Glutamatergic neuron (in vitro differentiated cells): ENCODE data around the gene APEH. TPM values are rescaled to one million over a fixed set of nuclear protein-coding genes. Genes with fewer than 3 reads are reported as not detected.

ENCODE experiments used
- DNase-seq: peaks from one replicate; pipeline ENCODE4 v3.0.0; 2022
- H3K27ac Mint-ChIP-seq: one replicate; pipeline ENCODE4 v1.8.0; 2020; ENCODE audit warnings: mild to moderate bottlenecking, mixed read lengths, inconsistent platforms; ENCODE audit not compliant: unreplicated experiment
- H3K27me3 Mint-ChIP-seq: one replicate; pipeline ENCODE4 v1.8.0; 2020; ENCODE audit warnings: mild to moderate bottlenecking, moderate library complexity, mixed read lengths, inconsistent platforms; ENCODE audit not compliant: unreplicated experiment
- H3K36me3 Mint-ChIP-seq: one replicate; pipeline ENCODE4 v1.8.0; 2020; ENCODE audit warnings: mild to moderate bottlenecking, mixed read lengths, inconsistent platforms; ENCODE audit not compliant: unreplicated experiment
- H3K4me1 Mint-ChIP-seq: one replicate; pipeline ENCODE4 v1.8.0; 2020; ENCODE audit warnings: mild to moderate bottlenecking, low read depth, mixed read lengths, inconsistent platforms; ENCODE audit not compliant: unreplicated experiment
- H3K4me3 Mint-ChIP-seq: one replicate; pipeline ENCODE4 v1.8.0; 2020; ENCODE audit warnings: mild to moderate bottlenecking, mixed read lengths, inconsistent platforms; ENCODE audit not compliant: unreplicated experiment
- H3K9me3 Mint-ChIP-seq: one replicate; pipeline ENCODE4 v1.8.0; 2020; ENCODE audit warnings: mild to moderate bottlenecking, moderate library complexity, mixed read lengths, inconsistent platforms; ENCODE audit not compliant: unreplicated experiment
- CTCF ChIP-seq: fragments of 200-600 bp; sonication (generic); IDR thresholded peaks from one replicate; pipeline ENCODE4 v1.5.0; 2021; ENCODE audit not compliant: partially characterized antibody, unreplicated experiment
- total RNA-seq: library from RNA; stranded (reverse); fragmentation: NEBNext Ultra II Directional; extraction: Animal tissue kit (Norgen Biotek cat#: 25700); gene quantifications from one replicate; pipeline ENCODE4 v1.2.1, GENCODE V29; 2021; ENCODE audit not compliant: unreplicated experiment

The APEH gene
- total RNA-seq, 1 donor from 2014 or later, result 119 TPM

- Mint-ChIP-seq H3K27ac (no peak overlapping the region), H3K36me3 (no peaks in the 10 kb centered on the region), H3K9me3 (peaks cover 19% of the 10 kb centered on the region), H3K4me1 (peaks cover 6% of the 10 kb centered on the region), H3K27me3 (peaks cover 19% of the 10 kb centered on the region), H3K4me3 (no peak overlapping the region)
- DNase-seq, result no peak
- TF ChIP-seq CTCF, result no peak
Measured at GRCh38 chr3:49662720-49663413, 11.3 kb upstream of the APEH start.

- no peak for DNase-seq
- Mint-ChIP-seq H3K9me3 (peaks cover 15% of the 10 kb centered on the region), H3K27ac (no peak overlapping the region), H3K27me3 (peaks cover 14% of the 10 kb centered on the region), H3K4me3 (no peak overlapping the region), H3K36me3 (no peaks in the 10 kb centered on the region), H3K4me1 (no peaks in the 10 kb centered on the region)
- TF ChIP-seq CTCF, result no peak
Measured at GRCh38 chr3:49663831-49664230, 10.3 kb upstream of the APEH start.

GRCh38 chr3:49664300-49664699 lies 9.9 kb upstream of the APEH start:
- Mint-ChIP-seq H3K27me3 (peaks cover 10% of the 10 kb centered on the region), H3K9me3 (peaks cover 10% of the 10 kb centered on the region), H3K27ac (no peak overlapping the region), H3K36me3 (no peaks in the 10 kb centered on the region), H3K4me3 (no peak overlapping the region), H3K4me1 (no peaks in the 10 kb centered on the region)
- no peak for DNase-seq
- TF ChIP-seq CTCF, result no peak

GRCh38 chr3:49665822-49666519 lies 8.2 kb upstream of the APEH start:
- no peak overlapping the region for H3K27ac Mint-ChIP-seq
- TF ChIP-seq CTCF, result no peak
- H3K4me3 Mint-ChIP-seq, result no peak overlapping the region
- no peaks in the 10 kb centered on the region for H3K36me3 Mint-ChIP-seq
- peaks cover 7% of the 10 kb centered on the region for H3K27me3 Mint-ChIP-seq
- no peak for DNase-seq
- H3K9me3 Mint-ChIP-seq, result peaks cover 9% of the 10 kb centered on the region
- no peaks in the 10 kb centered on the region for H3K4me1 Mint-ChIP-seq

- peaks cover 13% of the 10 kb centered on the region for H3K9me3 Mint-ChIP-seq
- H3K27me3 Mint-ChIP-seq, result peaks cover 9% of the 10 kb centered on the region
- H3K4me1 Mint-ChIP-seq, result no peaks in the 10 kb centered on the region
- H3K36me3 Mint-ChIP-seq, result no peaks in the 10 kb centered on the region
- H3K4me3 Mint-ChIP-seq, result no peak overlapping the region
- no peak overlapping the region for H3K27ac Mint-ChIP-seq
- TF ChIP-seq CTCF, result no peak
- DNase-seq, result no peak
Measured at GRCh38 chr3:49666592-49666991, 7.6 kb upstream of the APEH start.
